OCI-LY7 (cell line): Measurements from ENCODE around the gene DYNC1I1. TPM values are rescaled to one million over a fixed set of nuclear protein-coding genes. Genes with fewer than 3 reads are reported as not detected.

Source experiments
- BruUV-seq: library from RNA; stranded (reverse); fragments of 400-500 nt; replicated peaks from 2 replicates; lab custom pipeline; 2021; lab: Mats Ljungman, UMichigan
- CTCF ChIA-PET: fragments of 300-600 bp; sonication (Branson Sonifier 250); formaldehyde crosslinking; loops from one replicate; lab custom pipeline; 2022; ENCODE audit warnings: antibody characterized with exemption; ENCODE audit not compliant: unreplicated experiment; lab: Charles Lee
- POLR2A ChIA-PET: fragments of 300-600 bp; sonication (Branson Sonifier 250); formaldehyde crosslinking; loops from one replicate; lab custom pipeline; 2022; ENCODE audit warnings: antibody characterized with exemption; lab: Charles Lee
- DNase-seq: peaks from one replicate; pipeline ENCODE4 v3.0.0-alpha.2; 2015; ENCODE audit warnings: low spot score
- H2AFZ ChIP-seq: fragments of 200-600 bp; sonication (generic), shearing (Covaris generic); 2 replicates; pipeline ENCODE4 v1.6.1; 2014; ENCODE audit warnings: mild to moderate bottlenecking, antibody characterized with exemption, low read length, moderate library complexity
- H3K27ac ChIP-seq: fragments of 200-600 bp; sonication (generic); 2 replicates; pipeline ENCODE4 v1.5.1; 2014; ENCODE audit warnings: mixed run types, low read depth, mild to moderate bottlenecking, moderate library complexity, low read length, inconsistent platforms; ENCODE audit not compliant: poor library complexity, severe bottlenecking
- H3K36me3 ChIP-seq: fragments of 200-600 bp; sonication (generic); 2 replicates; pipeline ENCODE4 v1.6.1; 2014; ENCODE audit warnings: mild to moderate bottlenecking, antibody characterized with exemption, low read length, moderate library complexity, mixed read lengths; ENCODE audit not compliant: insufficient read depth
- H3K4me1 ChIP-seq: fragments of 200-600 bp; sonication (generic); 2 replicates; pipeline ENCODE4 v1.5.1; 2014; ENCODE audit warnings: mild to moderate bottlenecking, low read length; ENCODE audit not compliant: insufficient read depth, poor library complexity, severe bottlenecking
- H3K4me2 ChIP-seq: fragments of 200-600 bp; sonication (generic); 2 replicates; pipeline ENCODE4 v1.6.1; 2014; ENCODE audit warnings: mild to moderate bottlenecking, low read length
- H3K4me3 ChIP-seq: fragments of 200-600 bp; sonication (generic); 2 replicates; pipeline ENCODE4 v1.5.1; 2014; ENCODE audit warnings: mild to moderate bottlenecking, low read depth, low read length; ENCODE audit not compliant: poor library complexity, severe bottlenecking
- H3K79me2 ChIP-seq: fragments of 200-600 bp; sonication (generic); 2 replicates; pipeline ENCODE4 v1.6.1; 2016; ENCODE audit warnings: low read depth, mild to moderate bottlenecking, low read length, moderate library complexity, mixed read lengths; ENCODE audit not compliant: insufficient read depth
- H3K9me2 ChIP-seq: fragments of 200-600 bp; sonication (generic); 2 replicates; pipeline ENCODE4 v1.6.1; 2016; ENCODE audit warnings: mild to moderate bottlenecking, low read length, mixed read lengths; ENCODE audit not compliant: insufficient read depth
- H3K9me3 ChIP-seq: fragments of 200-600 bp; sonication (generic); 2 replicates; pipeline ENCODE4 v1.6.1; 2014; ENCODE audit warnings: mild to moderate bottlenecking, mixed run types, low read length, mixed read lengths
- H4K20me1 ChIP-seq: fragments of 200-600 bp; sonication (generic); 2 replicates; pipeline ENCODE4 v1.6.1; 2014; ENCODE audit warnings: mild to moderate bottlenecking, antibody characterized with exemption, low read length, moderate library complexity, mixed read lengths; ENCODE audit not compliant: insufficient read depth
- CTCF ChIP-seq: fragments of 200-600 bp; sonication (generic); conservative IDR thresholded peaks from 2 replicates; pipeline ENCODE4 v1.5.1; 2014; ENCODE audit warnings: mild to moderate bottlenecking, antibody characterized with exemption, low read length, moderate library complexity, mixed read lengths
- EZH2phosphoT487 ChIP-seq: fragments of 200-600 bp; sonication (generic); IDR thresholded peaks from 2 replicates; pipeline ENCODE4 v1.6.1; 2018; ENCODE audit warnings: low read depth, borderline replicate concordance, mild to moderate bottlenecking, mixed run types, antibody characterized with exemption, low read length, moderate library complexity, mixed read lengths
- intact Hi-C: fragments of 100-400 bp; cut with micrococcal nuclease; formaldehyde crosslinking; loops from one replicate; pipeline ENCODE4 v1.10.0; 2022; ENCODE audit not compliant: unreplicated experiment
- total RNA-seq, 2 experiments: library from RNA; depleted of rRNA in 1 of 2; stranded (reverse); fragments of >200 nt in 1 of 2; shearing (Covaris generic) in 1 of 2; gene quantifications; 2 replicates each; pipeline ENCODE4 v1.2.3, GENCODE V29; 2014 to 2022

The DYNC1I1 gene
- total RNA-seq, 2 experiments from 2014 or later: not detected

GRCh38 chr7:95927756-95928155 is 155.4 kb downstream of the DYNC1I1 start:
- Histone ChIP-seq H3K27ac (no peak overlapping the region), H2AFZ (no peak overlapping the region), H3K79me2 (no peaks in the 10 kb centered on the region), H3K9me3 (no peaks in the 10 kb centered on the region), H3K9me2 (no peaks in the 10 kb centered on the region), H3K36me3 (no peaks in the 10 kb centered on the region), H4K20me1 (no peaks in the 10 kb centered on the region), H3K4me3 (no peak overlapping the region), H3K4me2 (no peak overlapping the region), H3K4me1 (no peaks in the 10 kb centered on the region)
- intact Hi-C loops: no loop called here
- ChIA-PET CTCF (no interaction called here), POLR2A (no interaction called here)
- no peak for DNase-seq
- TF ChIP-seq CTCF (no peak), EZH2phosphoT487 (no peak)
- no TSS peak for BruUV-seq

- H3K9me3 ChIP-seq: no peaks in the 10 kb centered on the region
- no TSS peak for BruUV-seq
- H3K36me3 ChIP-seq: no peaks in the 10 kb centered on the region
- H4K20me1 ChIP-seq: no peaks in the 10 kb centered on the region
- DNase-seq: no peak
- no peak overlapping the region for H3K27ac ChIP-seq
- CTCF ChIA-PET: interaction anchor here (0.6 kb wide), 1 partner anchor 1555 kb away, joined by 3 read pairs; no protein-coding TSS in a partner anchor
- POLR2A ChIA-PET: no interaction called here
- no peaks in the 10 kb centered on the region for H3K79me2 ChIP-seq
- H3K4me1 ChIP-seq: no peaks in the 10 kb centered on the region
- intact Hi-C loops: no loop called here
- H3K4me3 ChIP-seq: no peak overlapping the region
- TF ChIP-seq CTCF (no peak), EZH2phosphoT487 (no peak)
- no peaks in the 10 kb centered on the region for H3K9me2 ChIP-seq
- no peak overlapping the region for H2AFZ ChIP-seq
- H3K4me2 ChIP-seq: no peak overlapping the region
These were observed 157.4 kb downstream of the DYNC1I1 start for GRCh38 chr7:95929710-95930280.

GRCh38 chr7:95931460-95932232 is 159.3 kb downstream of the DYNC1I1 start:
- no peaks in the 10 kb centered on the region for H3K9me2 ChIP-seq
- no peak overlapping the region for H3K4me3 ChIP-seq
- H3K9me3 ChIP-seq: no peaks in the 10 kb centered on the region
- no peaks in the 10 kb centered on the region for H3K4me1 ChIP-seq
- ChIA-PET CTCF (no interaction called here), POLR2A (interaction anchor here (1.1 kb wide), 1 partner anchor 9 kb away, joined by 3 read pairs; no protein-coding TSS in a partner anchor)
- no peak for DNase-seq
- no peak overlapping the region for H3K27ac ChIP-seq
- TF ChIP-seq EZH2phosphoT487: no peak
- no peak for TF ChIP-seq CTCF
- BruUV-seq: no TSS peak
- H3K79me2 ChIP-seq: no peaks in the 10 kb centered on the region
- no peak overlapping the region for H2AFZ ChIP-seq
- intact Hi-C loops: no loop called here
- H4K20me1 ChIP-seq: no peaks in the 10 kb centered on the region
- H3K4me2 ChIP-seq: no peak overlapping the region
- no peaks in the 10 kb centered on the region for H3K36me3 ChIP-seq
